Measurements from ENCODE around the gene MYOM1.
"Not testable (repeated sequence)": the region's sequence is repeated elsewhere in the genome, so short reads cannot be mapped to it uniquely, and the experiment has no call there.

Gene MYOM1

DNA sequence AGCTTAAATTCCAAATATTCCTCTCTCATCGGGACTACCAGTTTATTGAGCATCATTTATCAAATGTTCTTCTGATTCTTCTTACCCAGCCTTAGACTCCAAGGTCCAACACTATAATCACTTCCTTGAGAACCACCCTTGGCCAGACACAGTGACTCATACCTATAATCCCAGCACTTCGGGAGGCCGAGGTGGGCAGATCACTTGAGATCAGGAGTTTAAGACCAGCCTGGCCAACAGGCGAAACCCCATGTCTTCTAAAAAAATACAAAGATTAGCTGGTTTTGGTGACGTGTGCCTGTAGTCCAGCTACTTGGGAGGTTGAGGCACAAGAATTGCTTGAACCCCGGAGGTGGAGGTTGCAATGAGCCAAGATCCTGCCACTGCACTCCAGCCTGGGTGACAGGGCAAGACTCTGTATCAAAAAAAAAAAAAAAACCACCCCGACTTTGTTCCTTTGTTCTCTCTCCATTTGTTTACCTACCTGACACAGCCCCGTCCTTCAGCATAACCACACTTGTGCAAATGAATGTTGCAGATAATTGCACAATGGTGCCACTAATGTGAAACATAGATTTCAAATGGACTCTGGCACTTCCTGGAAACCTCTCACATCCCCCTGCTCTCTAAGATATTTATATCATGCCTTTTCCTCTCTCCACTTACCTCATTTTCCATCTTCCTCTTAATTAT lies 167.9 kb downstream of the MYOM1 start:
- no peak for DNase-seq

- DNase-seq, result not testable (repeated sequence)
These were observed 169.8 kb downstream of the MYOM1 start for GRCh38 chr18:3049897-3050454.

DNA sequence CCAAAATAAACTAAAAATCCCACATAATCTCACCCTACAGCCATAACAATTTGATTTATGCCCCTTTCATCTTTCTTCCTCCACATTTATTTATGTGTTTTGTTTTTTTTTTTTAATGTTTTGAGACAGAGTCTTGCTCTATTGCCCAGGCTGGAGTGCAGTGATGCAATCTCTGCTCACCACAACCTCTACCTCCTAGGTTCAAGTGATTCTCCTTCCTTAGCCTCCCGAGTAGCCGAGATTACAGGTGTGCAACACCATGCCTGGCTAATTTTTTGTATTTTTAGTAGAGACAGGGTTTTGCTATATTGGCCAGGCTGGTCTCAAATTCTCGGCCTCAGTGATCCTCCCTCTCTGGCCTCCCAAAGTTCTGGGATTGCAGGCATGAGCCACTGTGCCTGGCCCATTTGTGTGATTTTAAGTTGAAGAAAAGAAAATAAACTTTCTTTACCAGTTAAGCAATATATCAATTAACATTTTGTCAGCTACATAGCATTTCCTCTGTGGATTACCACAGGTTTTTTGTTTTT lies 170.9 kb downstream of the MYOM1 start:
- DNase-seq, result no peak

DNA sequence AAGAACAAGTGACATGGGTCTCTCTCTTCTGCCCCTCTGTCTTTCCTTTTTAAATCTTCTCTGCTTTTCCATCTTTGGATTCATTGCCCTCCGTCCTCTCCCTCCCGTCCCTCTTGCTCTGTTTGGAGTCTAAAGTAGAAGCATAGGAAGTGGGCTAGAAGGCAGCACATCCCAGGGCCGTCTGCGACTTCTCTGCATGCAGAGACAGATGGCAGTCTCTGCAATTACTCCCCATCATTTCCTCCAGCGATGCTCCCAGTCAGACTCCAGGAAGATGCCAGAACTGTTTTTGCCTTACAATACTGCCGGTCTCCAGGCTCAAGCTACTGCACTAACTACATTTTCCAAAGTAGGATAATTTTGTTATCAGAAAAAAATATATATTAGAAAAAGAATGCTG lies 171.6 kb downstream of the MYOM1 start:
- DNase-seq, result peak; percentile 41

DNA sequence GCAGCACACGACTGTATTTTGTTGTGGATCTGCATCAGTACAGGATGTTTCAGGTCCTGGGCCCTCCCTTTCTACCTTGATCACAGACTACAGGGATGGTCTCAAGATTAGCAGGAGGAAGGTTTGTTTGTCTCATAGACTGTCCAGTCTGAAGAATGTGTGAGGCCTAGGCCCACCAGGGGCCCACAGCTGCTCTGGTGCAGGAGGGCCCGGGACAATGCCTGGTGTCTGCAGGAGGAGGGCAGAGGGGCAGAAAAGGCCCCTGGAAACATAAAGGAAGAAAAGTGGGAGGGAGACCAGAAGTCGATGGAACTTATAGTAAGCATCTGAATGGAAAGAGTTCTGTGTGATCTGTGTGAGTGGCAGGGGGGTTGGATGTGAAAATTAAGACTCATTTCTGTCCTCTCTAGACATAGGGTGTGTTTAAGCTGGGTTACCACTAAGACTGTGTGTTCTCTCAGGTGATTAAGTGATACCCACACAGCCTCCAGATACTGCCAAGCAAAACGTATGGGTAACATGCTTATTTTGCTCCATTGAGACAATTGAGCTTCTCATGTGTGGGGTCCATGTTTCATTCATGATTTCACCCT lies 173.5 kb downstream of the MYOM1 start:
- no peak for DNase-seq

DNA sequence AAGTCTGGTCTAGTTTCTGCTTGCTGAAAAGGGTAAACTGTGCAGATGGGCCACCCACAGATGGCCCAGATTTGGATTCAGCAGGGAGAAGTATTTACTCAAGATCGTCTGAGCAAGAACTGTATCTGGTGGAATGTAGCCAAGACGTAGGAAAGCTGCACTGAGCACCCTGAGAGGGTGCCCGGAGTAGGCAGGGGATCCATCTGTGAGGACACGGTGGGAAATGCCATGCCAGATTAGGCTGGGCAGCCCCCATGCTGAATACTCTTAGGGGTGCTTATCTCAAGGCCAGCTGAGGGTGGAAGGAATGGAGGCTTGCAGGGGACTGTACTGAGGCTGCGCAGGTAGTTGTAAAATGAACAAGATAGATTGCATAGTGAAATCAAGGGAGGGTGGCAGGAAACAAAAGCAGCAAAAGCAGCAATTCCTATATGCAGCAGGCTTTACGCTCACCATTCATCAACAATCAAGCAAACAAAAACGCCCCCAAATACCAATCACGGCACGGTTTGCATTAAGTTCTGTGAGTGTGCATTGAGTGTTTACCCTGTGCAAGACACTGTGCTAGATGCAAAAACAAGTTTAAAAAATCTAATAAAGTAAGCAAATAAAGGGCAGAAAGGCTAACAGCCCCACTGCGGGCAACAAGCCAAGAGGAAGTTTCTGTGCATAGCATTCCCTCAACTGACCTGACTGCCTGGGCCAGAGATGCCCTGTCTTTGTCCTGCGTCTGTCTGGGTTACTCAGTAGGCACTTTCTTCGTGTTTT lies 174.7 kb downstream of the MYOM1 start:
- no peak for DNase-seq

GRCh38 chr18:3042379-3042778 lies 177.4 kb downstream of the MYOM1 start:
- no peak for DNase-seq

- no peak for DNase-seq
These were observed 177.9 kb downstream of the MYOM1 start for GRCh38 chr18:3041843-3042242.

DNA sequence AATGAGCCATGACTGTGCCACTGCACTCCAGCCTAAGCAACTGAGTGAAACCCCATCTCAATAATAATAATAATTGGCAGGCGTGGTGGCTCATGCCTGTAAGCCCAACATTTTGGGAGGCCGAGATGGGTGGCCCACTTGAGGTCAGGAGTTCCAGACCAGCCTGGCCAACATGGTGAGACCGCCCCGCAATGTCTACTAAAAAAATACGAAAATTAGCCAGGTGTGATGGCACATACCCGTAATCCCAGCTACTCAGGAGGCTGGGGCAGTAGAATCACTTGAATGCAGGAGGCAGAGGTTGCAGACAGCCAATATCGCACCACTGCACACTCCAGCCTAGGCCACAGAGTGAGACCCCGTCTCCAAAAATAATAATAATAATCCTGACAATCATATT lies 178.9 kb downstream of the MYOM1 start:
- no peak for DNase-seq

- no peak for DNase-seq
These were observed 179.6 kb downstream of the MYOM1 start for GRCh38 chr18:3040173-3040572.

- no peak for DNase-seq
These were observed 182.3 kb downstream of the MYOM1 start for GRCh38 chr18:3037423-3037915.

GRCh38 chr18:3036108-3036507 lies 183.7 kb downstream of the MYOM1 start:
- no peak for DNase-seq

DNA sequence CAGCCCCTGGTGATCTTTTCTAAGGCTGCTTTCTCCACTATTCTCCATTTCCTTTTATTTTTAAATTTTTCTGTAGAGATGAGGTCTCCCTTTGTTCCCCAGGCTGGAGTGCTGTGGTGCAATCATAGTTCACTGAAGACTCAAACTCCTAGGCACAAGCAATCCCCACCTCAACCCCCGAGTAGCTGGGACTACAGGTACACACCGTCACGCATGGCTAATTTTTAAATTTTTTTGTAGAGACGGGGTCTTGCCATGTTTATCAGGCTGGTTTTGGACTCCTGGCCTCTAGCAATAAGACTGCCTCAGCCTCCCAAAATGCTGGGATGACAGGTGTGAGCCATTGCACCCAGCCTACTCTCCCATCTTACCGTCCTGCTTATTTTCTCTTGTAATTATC lies 184.1 kb downstream of the MYOM1 start:
- no peak for DNase-seq

DNA sequence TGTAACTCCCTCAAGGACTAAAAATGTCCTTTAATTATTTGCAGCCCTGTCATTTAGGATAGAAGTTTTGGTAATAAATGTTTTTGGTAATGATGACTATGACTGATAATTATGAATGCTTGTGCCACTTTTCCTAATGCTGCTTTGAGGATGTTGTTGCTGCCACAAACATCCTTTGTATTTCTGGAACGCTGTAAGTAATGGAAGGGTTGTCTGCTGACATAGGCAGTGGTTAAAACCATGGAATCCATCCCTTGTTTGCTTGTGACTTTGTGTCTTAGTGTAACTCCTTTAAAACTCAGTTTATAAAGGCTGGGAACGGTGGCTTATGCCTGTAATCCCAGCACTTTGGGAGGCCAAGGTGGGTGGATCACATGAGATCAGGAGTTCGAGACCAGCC lies 187.0 kb downstream of the MYOM1 start:
- no peak for DNase-seq

GRCh38 chr18:3029215-3029952 lies 190.4 kb downstream of the MYOM1 start:
- DNase-seq, result no peak

DNA sequence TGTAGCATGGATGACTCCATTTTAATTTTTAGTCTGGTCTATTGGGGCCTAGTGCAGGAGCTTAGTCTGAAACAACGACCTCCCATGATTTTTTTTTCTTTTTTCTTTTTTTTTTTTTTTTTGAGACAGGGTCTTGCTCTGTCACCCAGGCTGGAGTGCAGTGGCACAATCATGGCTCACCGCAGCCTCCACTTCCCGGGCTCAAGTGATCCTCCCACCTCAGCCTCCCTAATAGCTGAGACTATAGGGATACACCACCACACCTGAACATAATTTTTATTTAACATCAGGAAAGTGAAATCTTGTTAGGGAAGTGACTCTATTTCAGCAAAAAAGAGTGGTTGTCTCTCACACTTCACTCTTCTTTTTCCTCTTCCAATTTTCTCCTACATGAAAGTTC lies 191.7 kb downstream of the MYOM1 start:
- DNase-seq, result not testable (repeated sequence)

DNA sequence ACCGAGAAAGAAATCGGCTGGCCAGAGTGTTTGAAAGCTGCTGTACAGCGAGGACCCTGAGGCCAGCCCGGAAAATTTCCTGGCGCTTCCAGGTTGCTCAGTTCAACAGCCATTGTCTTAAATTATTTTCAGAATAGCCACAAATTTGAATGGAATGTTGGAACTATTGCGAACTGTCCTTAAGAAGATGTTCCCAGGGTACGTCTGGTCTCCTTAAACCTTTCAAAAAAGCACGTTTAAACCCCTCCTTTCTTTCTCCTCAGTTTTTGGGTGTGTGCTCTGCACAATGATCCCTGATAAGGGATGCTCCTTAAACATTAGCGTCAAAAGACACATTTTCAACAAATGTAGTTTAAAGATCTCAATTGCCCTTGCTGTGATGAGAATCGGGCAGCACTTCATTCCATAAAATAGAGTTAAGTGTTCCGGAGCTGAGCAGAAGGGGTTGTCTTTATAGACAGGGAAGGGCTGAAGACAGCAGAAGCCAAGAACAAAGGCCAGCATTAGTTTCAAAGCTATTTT lies 192.3 kb downstream of the MYOM1 start:
- DNase-seq, result peak; percentile 55

DNA sequence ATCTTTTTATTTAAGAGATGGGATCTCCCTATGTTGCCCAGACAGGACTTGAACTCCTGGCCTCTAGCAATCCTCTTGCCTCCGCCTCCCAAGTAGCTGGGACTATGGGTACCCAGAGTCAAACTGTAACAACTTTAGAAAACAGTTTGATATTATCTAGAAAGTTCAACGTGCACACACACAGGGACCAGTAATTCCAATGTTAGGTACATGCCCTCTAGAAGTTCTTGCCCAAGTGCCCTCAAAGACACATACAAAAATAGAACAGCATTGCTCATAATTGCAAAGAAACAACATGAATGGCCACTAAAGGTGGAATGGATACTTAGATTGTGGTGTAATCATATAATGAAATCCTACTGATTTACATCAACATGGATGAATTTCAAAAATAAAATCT lies 194.2 kb downstream of the MYOM1 start:
- no peak for DNase-seq

GRCh38 chr18:3023603-3024002 lies 196.2 kb downstream of the MYOM1 start:
- not testable (repeated sequence) for DNase-seq
